Cardiac muscle cell (in vitro differentiated cells and primary cell): ENCODE data around the gene PIRT. TPM values are rescaled to one million over a fixed set of nuclear protein-coding genes. Genes with fewer than 3 reads are reported as not detected.
"Not testable (repeated sequence)": the region's sequence is repeated elsewhere in the genome, so short reads cannot be mapped to it uniquely, and the experiment has no call there.

Source experiments
- DNase-seq, 2 donors: peaks; one replicate each; pipeline versions ENCODE4 v3.0.0 to v3.0.0-alpha.2; 2010 to 2017; ENCODE audit warnings: low read depth in 1 of 2, low spot score in 1 of 2
- H3K27ac ChIP-seq: fragments of 200-600 bp; sonication (generic); 2 replicates; pipeline ENCODE4 v1.5.1; 2016
- H3K27me3 ChIP-seq: fragments of 200-600 bp; sonication (generic); 2 replicates; pipeline ENCODE4 v1.6.0; 2016; ENCODE audit warnings: control low read depth
- H3K36me3 ChIP-seq: fragments of 200-600 bp; sonication (generic); 2 replicates; pipeline ENCODE4 v1.5.1; 2016; ENCODE audit warnings: control low read depth
- H3K4me1 ChIP-seq: fragments of 200-600 bp; sonication (generic); 2 replicates; pipeline ENCODE4 v1.8.1; 2017; ENCODE audit warnings: low read depth, mild to moderate bottlenecking, mixed run types
- H3K4me3 ChIP-seq: fragments of 200-600 bp; sonication (generic); 2 replicates; pipeline ENCODE4 v1.5.1; 2016; ENCODE audit warnings: mild to moderate bottlenecking
- H3K9me3 ChIP-seq: fragments of 200-600 bp; sonication (generic); 2 replicates; pipeline ENCODE4 v1.5.1; 2017; ENCODE audit warnings: low read depth, mild to moderate bottlenecking, control low read depth
- polyA plus RNA-seq: library from polyadenylated mRNA; unstranded; fragments of >200 nt; fragmentation: Nextera tagmentation; extraction: Ambion mirVana; gene quantifications from 2 replicates; pipeline ENCODE4 v1.2.1, GENCODE V29; 2016
- total RNA-seq: library from RNA; depleted of rRNA; stranded (reverse); fragments of >200 nt; gene quantifications from 2 replicates; pipeline ENCODE4 v1.2.3, GENCODE V29; 2016
- TF ChIP-seq, protein P1 (sequence below): IDR thresholded peaks from 2 replicates; pipeline ENCODE4 v1.5.1; 2012; ENCODE audit warnings: low read depth, mild to moderate bottlenecking, low read length

PIRT gene
- total and polyA plus RNA-seq, 2 experiments from 2014 or later = not detected

DNA sequence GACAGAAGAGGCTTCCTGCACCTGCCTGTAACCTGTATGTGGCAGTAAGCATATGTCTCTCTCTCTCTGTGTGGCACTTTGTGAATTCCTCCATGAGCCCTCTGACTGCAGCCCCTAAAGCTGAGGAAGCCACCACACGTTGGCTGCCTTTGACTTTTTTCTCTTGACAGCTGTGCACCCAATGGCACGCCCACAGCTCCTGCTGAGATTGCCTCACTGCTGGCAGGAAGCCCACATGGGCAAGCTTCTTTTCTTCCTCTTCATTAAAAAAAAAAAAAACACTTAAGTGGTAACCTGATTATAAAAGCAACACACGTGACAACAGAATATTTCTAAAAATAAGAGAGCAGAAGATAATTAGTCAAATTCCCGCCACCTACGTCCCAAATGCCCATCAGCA lies 34.0 kb upstream of the PIRT start:
- no peak for DNase-seq
- no peaks in the 10 kb centered on the region for H3K27me3 ChIP-seq
- H3K4me3 ChIP-seq = no peak overlapping the region
- TF ChIP-seq, protein P1, sequence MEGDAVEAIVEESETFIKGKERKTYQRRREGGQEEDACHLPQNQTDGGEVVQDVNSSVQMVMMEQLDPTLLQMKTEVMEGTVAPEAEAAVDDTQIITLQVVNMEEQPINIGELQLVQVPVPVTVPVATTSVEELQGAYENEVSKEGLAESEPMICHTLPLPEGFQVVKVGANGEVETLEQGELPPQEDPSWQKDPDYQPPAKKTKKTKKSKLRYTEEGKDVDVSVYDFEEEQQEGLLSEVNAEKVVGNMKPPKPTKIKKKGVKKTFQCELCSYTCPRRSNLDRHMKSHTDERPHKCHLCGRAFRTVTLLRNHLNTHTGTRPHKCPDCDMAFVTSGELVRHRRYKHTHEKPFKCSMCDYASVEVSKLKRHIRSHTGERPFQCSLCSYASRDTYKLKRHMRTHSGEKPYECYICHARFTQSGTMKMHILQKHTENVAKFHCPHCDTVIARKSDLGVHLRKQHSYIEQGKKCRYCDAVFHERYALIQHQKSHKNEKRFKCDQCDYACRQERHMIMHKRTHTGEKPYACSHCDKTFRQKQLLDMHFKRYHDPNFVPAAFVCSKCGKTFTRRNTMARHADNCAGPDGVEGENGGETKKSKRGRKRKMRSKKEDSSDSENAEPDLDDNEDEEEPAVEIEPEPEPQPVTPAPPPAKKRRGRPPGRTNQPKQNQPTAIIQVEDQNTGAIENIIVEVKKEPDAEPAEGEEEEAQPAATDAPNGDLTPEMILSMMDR = no peak
- no peaks in the 10 kb centered on the region for H3K4me1 ChIP-seq
- H3K9me3 ChIP-seq = no peaks in the 10 kb centered on the region
- H3K27ac ChIP-seq = no peak overlapping the region
- no peaks in the 10 kb centered on the region for H3K36me3 ChIP-seq

DNA sequence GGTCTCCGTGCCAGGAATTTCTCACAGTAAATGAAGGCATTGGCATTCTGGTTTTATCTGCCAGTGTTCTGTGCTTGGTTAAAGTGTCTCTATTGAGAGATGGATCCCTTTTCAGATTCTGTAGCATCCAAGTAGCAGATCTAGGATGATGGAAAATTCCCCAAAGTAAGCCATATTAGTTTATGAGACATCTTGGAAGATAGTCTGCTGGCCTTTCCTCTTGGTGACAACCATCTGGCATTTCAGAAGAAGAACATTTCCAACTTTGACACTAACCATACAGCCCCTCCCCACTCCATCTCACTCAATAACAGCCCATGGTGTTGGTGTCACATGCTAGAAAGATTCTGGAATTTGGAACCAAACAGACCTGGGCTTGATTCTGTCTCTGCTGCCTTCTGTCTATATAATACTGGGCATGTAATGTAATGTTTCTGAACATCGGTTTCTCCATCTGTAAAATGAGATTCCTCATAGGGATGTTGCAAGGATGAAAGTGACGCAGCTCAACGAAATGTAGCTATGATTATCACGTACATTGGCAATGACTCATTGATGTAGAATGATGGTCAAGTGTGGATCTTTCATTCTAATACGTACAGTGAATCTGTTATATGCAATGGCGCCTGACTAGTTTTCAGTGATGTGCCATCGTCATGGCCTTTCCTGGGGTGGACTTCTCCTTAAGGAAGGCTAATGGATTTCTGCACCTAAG lies 32.6 kb upstream of the PIRT start:
- H3K9me3 ChIP-seq = no peaks in the 10 kb centered on the region
- H3K4me3 ChIP-seq = no peak overlapping the region
- TF ChIP-seq, protein P1 = no peak
- H3K4me1 ChIP-seq = no peaks in the 10 kb centered on the region
- no peaks in the 10 kb centered on the region for H3K36me3 ChIP-seq
- DNase-seq = no peak
- H3K27me3 ChIP-seq = no peaks in the 10 kb centered on the region
- H3K27ac ChIP-seq = no peak overlapping the region

DNA sequence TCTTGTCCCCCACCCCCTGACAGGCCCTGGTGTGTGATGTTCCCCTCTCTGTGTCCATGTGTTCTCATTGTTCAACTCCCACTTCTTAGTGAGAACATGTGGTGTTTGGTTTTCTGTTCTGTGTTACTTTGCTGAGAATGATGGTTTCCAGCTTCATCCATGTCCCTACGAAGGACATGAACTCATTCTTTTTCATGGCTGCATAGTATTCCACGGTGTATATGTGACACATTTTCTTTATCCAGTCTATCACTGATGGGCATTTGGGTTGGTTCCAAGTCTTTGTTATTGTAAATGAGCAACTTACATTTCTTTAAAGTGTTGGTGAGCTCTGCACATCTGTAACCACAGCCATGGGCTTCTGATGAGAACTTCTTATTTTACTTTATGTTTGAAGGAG lies 30.9 kb upstream of the PIRT start:
- not testable (repeated sequence) for H3K9me3 ChIP-seq, H3K27me3 ChIP-seq, H3K27ac ChIP-seq, DNase-seq, H3K4me3 ChIP-seq, H3K36me3 ChIP-seq, H3K4me1 ChIP-seq

DNA sequence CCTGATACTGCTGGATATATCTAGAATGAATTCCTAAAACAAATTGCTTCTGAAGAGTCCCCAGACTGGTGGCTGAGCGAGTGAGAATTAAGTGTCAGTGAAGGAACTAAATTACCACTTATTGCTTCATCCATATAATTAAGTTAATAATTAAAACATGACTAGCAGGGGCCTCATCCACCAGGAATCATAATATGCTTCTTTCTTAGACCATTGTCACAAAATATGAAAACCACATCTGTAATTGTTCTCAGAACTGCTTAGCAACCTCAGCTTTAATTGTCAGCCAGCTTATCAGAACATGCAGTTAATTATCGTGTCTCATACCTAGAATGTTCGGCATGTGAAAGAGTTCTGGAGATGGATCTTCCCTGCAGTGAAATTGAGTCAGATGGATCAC lies 21.2 kb upstream of the PIRT start:
- Histone ChIP-seq H3K4me3 (no peak overlapping the region), H3K27me3 (no peaks in the 10 kb centered on the region), H3K36me3 (no peaks in the 10 kb centered on the region), H3K9me3 (no peaks in the 10 kb centered on the region), H3K4me1 (no peaks in the 10 kb centered on the region), H3K27ac (no peak overlapping the region)
- DNase-seq = no peak
- TF ChIP-seq, protein P1 = no peak

DNA sequence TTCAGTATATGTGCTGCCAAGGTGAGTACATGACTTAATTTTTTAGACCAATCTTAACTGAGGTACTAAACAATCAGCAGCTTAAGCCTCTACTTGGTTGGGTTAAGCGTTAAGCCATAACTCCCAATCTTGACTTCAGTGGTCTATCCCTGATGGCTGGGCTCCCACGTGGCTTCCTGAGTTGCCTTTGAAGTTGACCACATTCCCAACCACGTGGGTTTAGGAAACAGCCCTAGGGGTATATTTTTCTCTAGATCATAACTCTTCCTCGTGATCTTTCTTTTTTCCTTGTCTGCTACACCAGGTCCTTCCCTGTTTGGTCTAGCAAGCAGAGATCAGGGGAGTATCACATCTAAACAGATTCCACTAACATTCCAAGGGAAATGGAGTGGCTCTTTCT lies 20.1 kb upstream of the PIRT start:
- Histone ChIP-seq H3K4me3 (no peak overlapping the region), H3K27me3 (no peaks in the 10 kb centered on the region), H3K27ac (no peak overlapping the region), H3K4me1 (no peaks in the 10 kb centered on the region), H3K36me3 (no peaks in the 10 kb centered on the region), H3K9me3 (no peaks in the 10 kb centered on the region)
- TF ChIP-seq, protein P1 = no peak
- DNase-seq = no peak

DNA sequence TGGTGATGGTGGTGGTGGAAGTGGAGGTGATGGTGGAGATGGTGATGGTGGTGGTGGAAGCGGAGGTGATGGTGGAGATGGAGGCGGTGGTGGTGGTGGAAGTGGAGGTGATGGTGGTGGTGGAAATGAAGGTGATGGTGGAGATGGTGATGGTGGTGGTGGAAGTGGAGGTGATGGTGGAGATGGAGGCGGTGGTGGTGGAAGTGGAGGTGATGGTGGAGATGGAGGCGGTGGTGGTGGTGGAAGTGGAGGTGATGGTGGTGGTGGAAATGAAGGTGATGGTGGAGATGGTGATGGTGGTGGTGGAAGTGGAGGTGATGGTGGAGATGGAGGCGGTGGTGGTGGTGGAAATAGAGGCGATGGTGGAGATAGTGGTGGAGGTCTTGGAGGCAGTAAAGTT lies 8.7 kb upstream of the PIRT start:
- H3K9me3 ChIP-seq, H3K27me3 ChIP-seq, H3K27ac ChIP-seq, DNase-seq, H3K4me3 ChIP-seq, H3K36me3 ChIP-seq: not testable (repeated sequence)
- H3K4me1 ChIP-seq = peaks cover 17% of the 10 kb centered on the region

DNA sequence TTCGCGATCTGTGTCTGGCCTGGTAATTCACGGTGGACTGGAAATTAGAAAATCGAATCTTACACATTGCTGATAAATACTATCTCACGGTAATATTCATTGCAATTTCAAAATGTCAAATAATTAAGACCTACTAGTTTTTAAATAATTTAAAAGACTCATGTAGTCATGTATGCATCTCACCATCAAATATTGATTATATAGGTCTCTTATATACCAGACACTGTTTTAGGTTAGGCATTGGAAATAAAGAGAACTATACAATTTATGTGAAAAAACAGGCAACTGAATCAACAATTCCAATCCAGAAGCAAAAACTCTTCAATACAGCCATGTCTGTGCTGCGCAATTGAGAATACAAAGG lies 7.5 kb upstream of the PIRT start:
- Histone ChIP-seq H3K9me3 (no peaks in the 10 kb centered on the region), H3K27me3 (no peaks in the 10 kb centered on the region), H3K27ac (no peak overlapping the region), H3K4me3 (no peak overlapping the region), H3K4me1 (peaks cover 17% of the 10 kb centered on the region), H3K36me3 (no peaks in the 10 kb centered on the region)
- no peak for DNase-seq
- TF ChIP-seq, protein P1 = no peak
